Kidney capillary endothelial cell (primary cell): ENCODE data around the gene EDC4.
A peak's percentile ranks its signal among the peaks of the same experiment; 100 is the strongest.

Experiments used
- DNase-seq: peaks from one replicate; pipeline ENCODE4 v3.0.0-alpha.2; 2018; ENCODE audit warnings: low spot score

Gene EDC4

GRCh38 chr16:67879936-67880335 is 7.1 kb downstream of the EDC4 start:
- no peak for DNase-seq

DNA sequence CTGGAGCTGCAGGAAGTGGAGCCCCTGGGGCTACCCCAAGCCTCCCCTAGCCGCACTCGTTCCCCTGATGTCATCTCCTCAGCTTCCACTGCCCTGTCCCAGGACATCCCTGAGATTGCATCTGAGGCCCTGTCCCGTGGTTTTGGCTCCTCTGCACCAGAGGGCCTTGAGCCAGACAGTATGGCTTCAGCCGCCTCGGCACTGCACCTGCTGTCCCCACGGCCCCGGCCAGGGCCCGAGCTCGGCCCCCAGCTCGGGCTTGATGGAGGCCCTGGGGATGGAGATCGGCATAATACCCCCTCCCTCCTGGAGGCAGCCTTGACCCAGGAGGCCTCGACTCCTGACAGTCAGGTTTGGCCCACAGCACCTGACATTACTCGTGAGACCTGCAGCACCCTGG is 7.7 kb downstream of the EDC4 start:
- no peak for DNase-seq

GRCh38 chr16:67881621-67882161 is 8.8 kb downstream of the EDC4 start:
- no peak for DNase-seq

- DNase-seq: no peak
Observed at GRCh38 chr16:67882374-67883145, 9.7 kb downstream of the EDC4 start.

DNA sequence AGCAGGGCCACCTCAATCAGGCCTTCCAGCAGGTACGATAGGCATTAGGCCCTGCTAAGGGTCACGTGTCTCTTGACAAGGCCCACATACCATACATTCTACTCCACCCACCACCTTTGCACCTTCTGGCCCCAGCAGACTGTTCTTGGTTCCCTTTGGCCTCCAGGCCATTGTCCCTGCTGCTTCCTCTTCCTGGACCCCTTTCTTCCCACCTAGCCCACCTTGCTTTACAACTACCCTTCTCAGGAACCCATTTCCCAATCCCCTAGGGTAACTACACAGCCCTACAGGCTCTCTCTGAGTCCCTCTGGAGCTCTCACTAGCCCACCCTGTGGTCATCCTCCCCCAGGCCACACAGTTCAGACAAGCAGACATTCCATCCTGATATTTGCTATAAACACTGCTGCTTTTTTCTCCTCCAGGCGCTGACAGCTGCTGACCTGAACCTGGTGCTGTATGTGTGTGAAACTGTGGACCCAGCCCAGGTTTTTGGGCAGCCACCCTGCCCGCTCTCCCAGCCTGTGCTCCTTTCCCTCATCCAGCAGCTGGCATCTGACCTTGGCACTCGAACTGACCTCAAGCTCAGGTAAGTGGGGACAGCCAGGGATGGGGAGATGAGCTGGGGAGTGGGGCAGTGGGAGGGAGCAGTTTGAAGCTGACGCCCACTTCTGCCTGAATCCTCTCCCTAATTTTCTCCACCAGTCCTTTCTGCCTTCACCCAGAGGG is 10.5 kb downstream of the EDC4 start:
- no peak for DNase-seq

- DNase-seq: no peak
Observed at GRCh38 chr16:67883872-67884261, 11.0 kb downstream of the EDC4 start.

DNA sequence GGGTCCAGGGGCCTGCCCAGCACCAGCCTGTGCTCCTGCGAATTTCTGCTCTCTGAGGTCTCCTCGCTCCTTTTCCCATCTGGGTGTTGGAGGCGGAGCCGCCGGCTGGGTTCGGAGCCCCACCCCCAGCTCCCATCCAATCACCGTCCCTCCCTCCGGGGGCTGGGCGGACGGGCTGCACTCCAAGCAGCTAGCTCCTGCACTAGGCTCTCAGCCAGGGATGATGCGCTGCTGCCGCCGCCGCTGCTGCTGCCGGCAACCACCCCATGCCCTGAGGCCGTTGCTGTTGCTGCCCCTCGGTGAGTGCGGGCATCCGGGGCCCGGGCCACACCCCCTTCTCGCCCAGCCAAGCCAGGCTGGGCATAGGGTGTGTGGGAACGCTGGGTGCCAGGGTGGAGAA is 11.8 kb downstream of the EDC4 start, which contains the start of gene NRN1L:
Gene NRN1L, plus strand, starts transcription at position 202 of the 400 bp plus-strand sequence. Its CDS starts 19 bp downstream, at position 221.
- DNase-seq: no peak

DNA sequence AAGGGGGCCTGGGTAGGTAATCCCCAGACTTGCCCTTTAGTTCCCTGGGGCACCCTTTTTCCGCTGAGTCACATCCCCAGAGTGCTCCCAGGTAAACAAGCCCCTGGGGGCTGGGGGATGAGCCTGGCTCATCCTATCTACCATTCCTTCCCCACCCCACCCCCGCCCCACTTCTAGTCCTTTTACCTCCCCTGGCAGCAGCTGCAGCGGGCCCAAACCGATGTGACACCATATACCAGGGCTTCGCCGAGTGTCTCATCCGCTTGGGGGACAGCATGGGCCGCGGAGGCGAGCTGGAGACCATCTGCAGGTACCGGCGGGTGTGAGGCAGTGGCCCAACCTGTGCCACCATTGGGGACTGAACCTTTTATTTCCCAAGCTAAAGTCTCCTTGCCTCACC is 12.7 kb downstream of the EDC4 start:
- no peak for DNase-seq

GRCh38 chr16:67885976-67886375 is 13.1 kb downstream of the EDC4 start:
- DNase-seq: no peak

DNA sequence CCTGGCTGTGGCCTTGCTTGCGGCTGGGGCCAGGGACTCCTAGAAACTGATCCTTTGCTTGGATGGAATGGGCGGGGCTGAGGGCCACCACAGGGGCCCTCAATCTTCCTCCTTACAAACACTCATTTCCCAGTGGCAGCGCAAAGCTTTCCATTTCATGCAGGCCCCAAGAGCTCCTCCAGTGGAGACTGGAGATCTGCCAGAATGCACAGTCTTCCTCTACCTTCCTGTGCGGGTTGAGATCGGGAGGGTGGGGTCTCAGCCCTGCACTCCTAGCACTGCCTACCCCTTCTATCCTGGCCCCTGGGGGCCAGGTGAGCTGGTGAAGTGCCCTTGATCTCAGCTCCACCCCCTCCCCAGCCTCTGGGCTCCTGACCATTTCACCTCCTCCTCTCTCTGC is 13.5 kb downstream of the EDC4 start:
- DNase-seq: no peak

- DNase-seq: no peak
Observed at GRCh38 chr16:67888331-67888730, 15.5 kb downstream of the EDC4 start.

DNA sequence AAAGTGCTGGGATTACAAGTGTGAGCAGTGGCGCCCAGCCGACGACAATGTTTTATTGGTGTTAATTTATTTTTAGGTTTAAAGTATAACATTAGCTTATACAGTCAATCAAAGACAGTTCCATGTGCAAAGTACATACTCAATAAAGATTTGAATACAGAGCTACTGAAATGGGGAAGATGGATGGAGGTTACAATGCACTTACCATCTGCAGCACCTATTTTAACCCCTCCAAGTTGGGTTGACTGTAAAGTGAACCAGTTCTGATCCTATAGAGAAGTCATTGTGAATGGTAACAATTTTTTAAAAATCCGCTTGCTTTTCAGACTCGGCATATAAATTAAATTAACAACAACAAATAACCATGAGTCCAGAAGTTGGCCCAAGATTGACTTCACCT is 19.5 kb downstream of the EDC4 start:
- no peak for DNase-seq

DNA sequence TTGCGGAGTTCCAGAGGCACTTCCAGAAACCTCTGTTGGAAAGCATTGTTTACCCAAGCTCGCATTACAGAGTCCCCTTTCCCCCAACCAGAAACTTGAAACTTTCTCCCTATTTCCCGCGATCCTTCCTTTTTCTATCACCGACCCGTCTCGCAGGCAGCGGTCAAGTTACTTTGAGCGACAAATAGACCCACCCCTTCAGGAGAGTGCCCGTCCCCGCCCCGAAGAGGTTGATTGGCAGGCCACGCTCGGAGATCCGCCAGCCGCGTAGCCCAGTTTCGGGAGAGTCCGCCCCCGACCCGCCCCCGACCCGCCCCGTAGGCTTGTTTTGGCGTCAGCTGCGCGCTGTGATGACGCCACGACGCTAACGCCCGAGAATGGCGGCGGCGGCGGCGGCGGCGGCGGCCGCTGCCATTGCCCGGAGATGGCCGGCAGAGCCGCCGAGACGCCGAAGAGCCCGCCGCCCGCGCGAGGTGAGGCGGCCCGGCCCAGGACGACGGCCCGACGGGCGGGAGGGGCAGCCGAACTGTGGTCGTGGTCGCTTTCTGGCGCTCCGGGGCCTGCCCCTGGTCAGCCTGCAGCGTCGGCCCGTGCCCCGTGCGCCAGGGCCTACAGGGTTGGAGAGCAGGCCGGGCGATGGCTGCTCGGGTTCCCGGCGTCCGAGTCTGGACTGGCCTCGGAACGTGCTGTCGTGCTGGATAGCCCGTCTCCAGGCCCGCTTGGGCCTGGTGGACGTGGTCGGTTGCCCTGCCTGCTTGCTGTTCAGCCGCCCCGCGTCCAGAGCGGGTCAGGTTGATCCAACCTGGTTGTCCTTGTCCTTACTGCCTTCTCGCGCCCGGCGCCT is 20.3 kb downstream of the EDC4 start, which contains the start of gene PSKH1:
Gene PSKH1, plus strand, starts transcription at position 356 of the 844 bp plus-strand sequence. CDS start 15,496 bp downstream, outside the sequence.
- peak; percentile 87 for DNase-seq

DNA sequence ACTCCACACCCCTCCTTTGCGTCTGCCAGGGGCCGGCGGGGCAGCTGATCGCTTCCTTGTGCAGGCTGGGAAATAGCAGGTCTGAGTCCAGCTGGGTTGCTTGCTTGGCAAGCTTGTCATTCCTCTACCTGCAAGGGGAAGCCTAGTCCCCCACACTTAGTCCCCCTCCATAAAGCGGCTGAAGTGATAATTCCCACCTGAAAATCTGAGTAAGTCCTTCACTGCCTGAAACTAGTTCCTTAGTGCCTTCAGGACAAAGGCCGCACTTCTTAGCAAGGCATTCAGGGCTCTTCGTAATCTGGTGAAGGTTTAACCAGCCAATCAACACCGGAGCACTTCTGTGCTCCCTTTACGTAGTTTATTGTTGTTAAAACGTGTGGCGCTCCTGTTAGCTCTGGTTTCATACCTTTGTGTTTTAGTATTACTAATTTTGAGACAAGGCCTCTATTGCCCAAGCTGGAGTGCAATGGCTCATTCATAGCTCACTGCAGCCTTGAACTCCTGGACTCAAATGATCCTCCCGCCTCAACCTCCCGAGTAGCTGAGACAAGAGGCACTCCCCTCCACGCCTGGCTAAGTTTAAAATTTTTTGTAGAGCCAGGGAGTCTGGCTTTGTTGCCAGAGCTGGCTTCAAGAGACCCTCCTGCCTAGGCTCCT is 21.0 kb downstream of the EDC4 start:
- DNase-seq: no peak

DNA sequence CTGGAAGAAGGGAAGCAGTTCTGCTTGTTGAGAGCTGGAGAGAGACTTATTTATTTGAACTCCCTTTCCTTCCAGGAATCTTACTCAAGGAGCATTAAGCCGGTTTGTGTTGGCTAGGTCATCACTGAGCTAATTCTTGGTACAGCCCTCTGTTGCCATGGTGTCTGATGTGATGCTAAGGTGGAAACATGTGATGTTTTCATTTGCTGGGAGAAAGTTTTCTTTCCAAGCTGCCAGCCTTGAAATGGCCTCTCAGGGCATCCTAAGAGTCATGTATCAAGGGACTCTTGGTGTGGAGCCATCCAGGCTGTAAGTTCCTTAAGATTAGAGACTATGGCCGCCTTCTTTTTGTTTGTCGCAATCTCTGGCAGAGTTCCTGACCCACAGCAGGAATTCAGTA is 24.4 kb downstream of the EDC4 start:
- DNase-seq: no peak

GRCh38 chr16:67901734-67902133 is 28.9 kb downstream of the EDC4 start:
- DNase-seq: no peak

- no peak for DNase-seq
Observed at GRCh38 chr16:67902831-67903230, 30.0 kb downstream of the EDC4 start.

DNA sequence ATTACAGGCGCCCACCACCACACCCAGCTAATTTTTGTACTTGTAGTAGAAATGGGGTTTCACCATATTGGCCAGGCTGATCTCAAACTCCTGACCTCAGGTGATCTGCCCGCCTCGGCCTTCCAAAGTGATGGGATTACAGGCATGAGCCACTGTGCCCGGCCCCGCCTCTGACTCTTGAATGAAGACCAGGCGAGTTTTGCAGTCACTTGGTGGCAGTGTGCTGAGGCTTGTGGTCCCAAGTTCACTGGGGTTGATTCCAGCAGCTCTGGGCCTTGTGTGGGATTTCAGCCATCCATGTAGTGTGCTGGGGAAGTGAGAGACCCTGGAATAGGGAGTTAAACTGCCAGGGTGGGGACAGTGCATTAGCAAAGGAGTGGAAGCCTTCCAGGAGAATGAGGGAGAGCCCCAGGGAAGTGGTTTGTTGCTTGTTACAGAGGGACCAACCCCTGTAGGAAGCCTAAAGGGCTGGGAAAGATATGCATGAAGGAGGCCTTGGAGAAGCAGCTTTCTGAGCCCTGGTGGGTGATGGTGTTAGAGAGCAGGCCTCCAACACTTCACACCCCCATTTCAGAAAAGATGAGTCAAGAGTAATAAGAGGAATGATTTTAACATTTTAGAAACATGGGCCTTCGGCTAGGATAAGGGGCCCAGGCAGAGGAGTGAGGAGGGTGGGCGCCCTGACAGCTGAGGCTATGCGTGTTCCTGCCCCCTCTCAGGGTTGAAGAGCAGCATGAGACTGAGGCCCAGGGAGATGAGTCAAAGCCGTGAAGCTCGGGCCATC is 34.7 kb downstream of the EDC4 start:
- DNase-seq: no peak

GRCh38 chr16:67909056-67909742 is 36.3 kb downstream of the EDC4 start:
- no peak for DNase-seq

DNA sequence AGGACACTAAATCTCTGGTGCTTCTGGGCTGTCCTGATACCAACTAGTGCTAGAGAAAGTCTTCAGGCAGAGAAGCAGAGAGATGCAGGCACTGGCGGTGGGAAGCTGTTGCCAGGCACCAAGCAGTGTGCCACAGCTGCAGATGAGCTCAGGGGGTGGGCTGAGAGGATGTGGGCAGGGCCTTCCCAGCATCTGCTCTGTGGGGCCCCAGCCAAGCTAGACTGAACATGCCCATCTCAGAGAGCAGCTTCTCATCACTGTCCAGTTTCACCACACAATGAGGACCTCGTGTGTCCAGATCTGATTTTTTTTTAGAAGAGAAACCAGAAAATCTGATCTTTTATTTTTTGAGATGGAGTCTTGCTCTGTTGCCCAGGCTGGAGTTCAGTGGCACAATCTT is 37.3 kb downstream of the EDC4 start:
- no peak for DNase-seq
